HCT116 (cell line): Measurements from ENCODE around the gene KRT33A. TPM values are rescaled to one million over a fixed set of nuclear protein-coding genes. Genes with fewer than 3 reads are reported as not detected.

Source experiments
- ATAC-seq: fragments of 200-7000 bp; cut with Tn5 transposase; 2 replicates; pipeline ENCODE4 v1.9.1; 2020; ENCODE audit warnings: mild to moderate bottlenecking, moderate library complexity
- BruUV-seq: library from RNA; stranded (reverse); fragments of 400-500 nt; replicated peaks from 2 replicates; lab custom pipeline; 2021; lab: Mats Ljungman, UMichigan
- CTCF ChIA-PET: fragments of 300-600 bp; sonication (Branson Sonifier 250); formaldehyde crosslinking; loops from one replicate; lab custom pipeline; 2021; ENCODE audit warnings: antibody characterized with exemption; lab: Charles Lee
- POLR2A ChIA-PET: fragments of 300-600, 350-600 bp; sonication (Branson Sonifier 250); formaldehyde crosslinking; loops from one replicate; lab custom pipeline; 2021; ENCODE audit warnings: antibody characterized with exemption; lab: Charles Lee
- RAD21 ChIA-PET, 2 experiments: fragments of 300-600 bp; sonication (Branson Sonifier 250); formaldehyde crosslinking; loops; one replicate each; lab custom pipeline; 2023; ENCODE audit warnings: low total read pairs in 2 of 2; ENCODE audit not compliant: uncharacterized antibody in 2 of 2, unreplicated experiment in 2 of 2, low non-redundant PET in 1 of 2; lab: Charles Lee
- DNase-seq: peaks from one replicate; pipeline ENCODE4 v3.0.0-alpha.2; 2010; ENCODE audit warnings: low read depth, low spot score
- H2AFZ ChIP-seq: fragments of 200-600 bp; shearing (Covaris generic), sonication (generic); 2 replicates; pipeline ENCODE4 v1.6.1; 2017; ENCODE audit warnings: low read depth, mixed run types, mixed read lengths, antibody characterized with exemption, low read length; ENCODE audit not compliant: poor library complexity, severe bottlenecking
- H3K27ac ChIP-seq: 2 replicates; pipeline ENCODE4 v1.5.1; 2012; ENCODE audit warnings: low read depth, low read length
- H3K27me3 ChIP-seq: fragments of 200-600 bp; sonication (generic); 2 replicates; pipeline ENCODE4 v1.6.1; 2016; ENCODE audit warnings: mixed run types, low read length, mixed read lengths; ENCODE audit not compliant: insufficient read depth
- H3K36me3 ChIP-seq, 2 experiments: fragments of 200-500 bp in 1 of 2; fragments of 200-600 bp in 1 of 2; sonication (Bioruptor generic) in 1 of 2; sonication (generic) in 1 of 2; 2 replicates each; pipeline versions ENCODE4 v1.5.1 to v1.6.1; 2014 to 2016; ENCODE audit warnings: low read length in 2 of 2, inconsistent platforms in 1 of 2, mixed read lengths in 1 of 2, mixed run types in 1 of 2; ENCODE audit not compliant: insufficient read depth in 2 of 2, control insufficient read depth in 1 of 2
- H3K4me1 ChIP-seq, 2 experiments: fragments of 200-600 bp in 1 of 2; sonication (generic) in 1 of 2; 2 replicates each; pipeline versions ENCODE4 v1.5.1 to v1.6.1; 2012 to 2017; ENCODE audit warnings: low read length in 2 of 2, inconsistent platforms in 1 of 2, mild to moderate bottlenecking in 1 of 2, mixed read lengths in 1 of 2, mixed run types in 1 of 2, moderate library complexity in 1 of 2; ENCODE audit not compliant: insufficient read depth in 2 of 2, control insufficient read depth in 1 of 2
- H3K4me2 ChIP-seq: fragments of 200-600 bp; sonication (generic); 2 replicates; pipeline ENCODE4 v1.6.1; 2017; ENCODE audit warnings: mixed run types, low read length, mixed read lengths
- H3K4me3 ChIP-seq, 2 experiments: fragments of 200-600 bp in 1 of 2; sonication (generic) in 1 of 2; replicated peaks in 1 of 2; 2 replicates each; pipeline ENCODE4 v1.5.1; 2011 to 2016; ENCODE audit warnings: low read length in 2 of 2, control low read depth in 1 of 2, low read depth in 1 of 2, mild to moderate bottlenecking in 1 of 2, mixed read lengths in 1 of 2, mixed run types in 1 of 2
- H3K79me2 ChIP-seq: fragments of 200-600 bp; sonication (generic); 2 replicates; pipeline ENCODE4 v1.6.1; 2017; ENCODE audit warnings: mild to moderate bottlenecking, mixed run types, low read length, moderate library complexity, mixed read lengths; ENCODE audit not compliant: insufficient read depth
- H3K9ac ChIP-seq: fragments of 200-600 bp; sonication (generic); 2 replicates; pipeline ENCODE4 v1.6.1; 2016; ENCODE audit warnings: low read length, mixed read lengths
- H3K9me2 ChIP-seq: fragments of 200-600 bp; sonication (generic), shearing (Covaris generic); 2 replicates; pipeline ENCODE4 v1.6.1; 2017; ENCODE audit warnings: mixed run types, mild to moderate bottlenecking, moderate library complexity; ENCODE audit not compliant: insufficient read depth
- H3K9me3 ChIP-seq, 2 experiments: fragments of 200-500 bp in 1 of 2; fragments of 200-600 bp in 1 of 2; sonication (Bioruptor generic) in 1 of 2; sonication (generic) in 1 of 2; 2 replicates each; pipeline ENCODE4 v1.6.1; 2014 to 2017; ENCODE audit warnings: low read length in 2 of 2, mixed read lengths in 2 of 2, inconsistent platforms in 1 of 2, low read depth in 1 of 2, mild to moderate bottlenecking in 1 of 2, mixed run types in 1 of 2, moderate library complexity in 1 of 2; ENCODE audit not compliant: control insufficient read depth in 1 of 2, insufficient read depth in 1 of 2
- H4K20me1 ChIP-seq: fragments of 200-600 bp; sonication (generic), shearing (Covaris generic); 2 replicates; pipeline ENCODE4 v1.6.1; 2017; ENCODE audit warnings: mixed run types, mild to moderate bottlenecking, moderate library complexity; ENCODE audit not compliant: insufficient read depth
- CBX3 ChIP-seq: IDR thresholded peaks from 2 replicates; pipeline ENCODE4 v1.6.1; 2012; ENCODE audit warnings: low read depth
- CEBPB ChIP-seq: IDR thresholded peaks from 2 replicates; pipeline ENCODE4 v1.6.1; 2012; ENCODE audit warnings: low read depth
- CTCF ChIP-seq, 3 experiments: fragments of 200-600 bp in 1 of 3; sonication (generic) in 1 of 3; IDR thresholded peaks in 2 of 3; conservative IDR thresholded peaks in 1 of 3; 2 replicates each; pipeline ENCODE4 v1.5.1; 2012 to 2017; ENCODE audit warnings: low read depth in 2 of 3, low read length in 2 of 3, antibody characterized with exemption in 1 of 3, borderline replicate concordance in 1 of 3, control low read depth in 1 of 3, mild to moderate bottlenecking in 1 of 3, mixed read lengths in 1 of 3, mixed run types in 1 of 3, moderate library complexity in 1 of 3; ENCODE audit not compliant: insufficient read depth in 1 of 3
- EGR1 ChIP-seq: IDR thresholded peaks from 2 replicates; pipeline ENCODE4 v1.6.1; 2012; ENCODE audit warnings: low read depth
- ELF1 ChIP-seq: IDR thresholded peaks from 2 replicates; pipeline ENCODE4 v1.6.1; 2012; ENCODE audit warnings: low read depth, borderline replicate concordance
- EZH2 ChIP-seq: fragments of 200-600 bp; sonication (generic); IDR thresholded peaks from 2 replicates; pipeline ENCODE4 v1.6.1; 2017; ENCODE audit warnings: antibody characterized with exemption, mixed run types
- EZH2phosphoT487 ChIP-seq: fragments of 200-600 bp; IDR thresholded peaks from 2 replicates; pipeline ENCODE4 v1.6.1; 2018; ENCODE audit warnings: antibody characterized with exemption, borderline replicate concordance
- FOSL1 ChIP-seq: IDR thresholded peaks from 2 replicates; pipeline ENCODE4 v1.6.1; 2012; ENCODE audit warnings: low read depth
- JUND ChIP-seq: IDR thresholded peaks from 2 replicates; pipeline ENCODE4 v1.6.1; 2012
- MAX ChIP-seq: IDR thresholded peaks from 2 replicates; pipeline ENCODE4 v1.6.1; 2012
- POLR2AphosphoS5 ChIP-seq: IDR thresholded peaks from 2 replicates; pipeline ENCODE4 v1.6.1; 2011; ENCODE audit warnings: mild to moderate bottlenecking, low read depth, low read length, moderate library complexity
- RAD21 ChIP-seq: IDR thresholded peaks from 2 replicates; pipeline ENCODE4 v1.6.1; 2012; ENCODE audit warnings: low read depth, mild to moderate bottlenecking
- SP1 ChIP-seq: IDR thresholded peaks from 2 replicates; pipeline ENCODE4 v1.6.1; 2012; ENCODE audit warnings: low read depth
- SRF ChIP-seq: IDR thresholded peaks from 2 replicates; pipeline ENCODE4 v1.6.1; 2012; ENCODE audit warnings: low read depth
- TCF7L2 ChIP-seq: IDR thresholded peaks from 2 replicates; pipeline ENCODE4 v1.7.0; 2011; ENCODE audit warnings: borderline replicate concordance, inconsistent platforms; ENCODE audit not compliant: insufficient read depth, insufficient read length; ENCODE audit errors: extremely low read depth
- YY1 ChIP-seq: IDR thresholded peaks from 2 replicates; pipeline ENCODE4 v1.6.1; 2011; ENCODE audit warnings: low read length, low read depth, moderate library complexity, mild to moderate bottlenecking; ENCODE audit not compliant: insufficient replicate concordance; ENCODE audit errors: extremely low read depth
- ZBTB33 ChIP-seq: IDR thresholded peaks from 2 replicates; pipeline ENCODE4 v1.6.1; 2011; ENCODE audit warnings: mild to moderate bottlenecking, low read length, moderate library complexity; ENCODE audit not compliant: insufficient replicate concordance; ENCODE audit errors: extremely low read depth
- ZNF274 ChIP-seq: fragments of 200-500 bp; sonication (Bioruptor generic); IDR thresholded peaks from 2 replicates; pipeline ENCODE4 v1.6.1; 2014; ENCODE audit warnings: mild to moderate bottlenecking, low read depth, low read length, inconsistent platforms
- intact Hi-C: fragments of 100-400 bp; cut with micrococcal nuclease; formaldehyde crosslinking; loops from 2 replicates; pipeline ENCODE4 v1.10.0; 2022
- total RNA-seq: library from RNA; stranded (reverse); gene quantifications from one replicate; pipeline ENCODE4 v1.2.1, GENCODE V29; 2021; ENCODE audit not compliant: unreplicated experiment

The KRT33A gene
- total RNA-seq, 1 experiment from 2014 or later: not detected

DNA sequence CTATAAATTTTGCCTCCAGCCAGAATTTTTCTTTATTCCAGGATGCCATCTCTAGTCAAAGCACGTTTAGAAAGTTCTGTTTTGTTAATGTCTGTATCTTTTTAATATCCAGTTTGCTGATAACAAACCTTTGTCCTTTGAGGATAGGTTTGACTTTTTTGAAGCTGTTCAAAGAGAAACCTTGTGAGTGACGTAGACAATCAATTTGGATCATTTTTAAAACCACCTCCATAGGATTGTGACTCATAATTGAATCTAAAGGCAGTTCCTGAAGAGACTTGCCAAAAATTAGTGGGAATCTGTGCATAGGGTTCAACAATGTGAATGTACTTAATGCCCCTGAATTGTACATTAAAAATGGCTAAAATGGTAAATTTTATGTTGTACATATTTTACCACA lies 40.9 kb upstream of the KRT33A start:
- Histone ChIP-seq H3K27ac (no peak overlapping the region), H3K4me3 (no peak overlapping the region), H3K79me2 (no peaks in the 10 kb centered on the region), H3K4me1 (peaks cover 2 to 17% of the 10 kb centered on the region in 2 experiments; a peak in 2 of 4 replicates), H3K9me2 (no peaks in the 10 kb centered on the region), H3K27me3 (no peaks in the 10 kb centered on the region), H3K9ac (no peak overlapping the region), H3K36me3 (no peaks in the 10 kb centered on the region), H4K20me1 (no peaks in the 10 kb centered on the region), H2AFZ (no peak overlapping the region), H3K4me2 (no peak overlapping the region), H3K9me3 (peaks cover 2 to 10% of the 10 kb centered on the region in 2 experiments; a peak in 1 of 4 replicates)
- POLR2A ChIA-PET: no interaction called here
- DNase-seq (no peak), ATAC-seq (no peak)
- no TSS peak for BruUV-seq
- CTCF ChIA-PET: no interaction called here
- intact Hi-C loops: no loop called here
- RAD21 ChIA-PET: no interaction called here
- no peak for TF ChIP-seq SP1
- no peak for TF ChIP-seq TCF7L2
- TF ChIP-seq EZH2: no peak
- TF ChIP-seq CTCF (IDR thresholded peaks at IDR 0.05 in 2 of 3, conservative IDR thresholded peaks at IDR 0.05 in 1 of 3; ENCODE audit: borderline replicate concordance in 1 of 3, insufficient read depth in 1 of 3, low read depth in 2 of 3, low read length in 2 of 3): no peak
- TF ChIP-seq RAD21: no peak
- TF ChIP-seq JUND: no peak
- no peak for TF ChIP-seq FOSL1
- no peak for TF ChIP-seq MAX
- TF ChIP-seq CEBPB: no peak
- TF ChIP-seq EZH2phosphoT487: no peak
- no peak for TF ChIP-seq POLR2AphosphoS5
- TF ChIP-seq EGR1: no peak
- TF ChIP-seq SRF: no peak
- TF ChIP-seq ELF1: no peak
- no peak for TF ChIP-seq ZNF274
- TF ChIP-seq CBX3: no peak
- TF ChIP-seq ZBTB33: no peak
- no peak for TF ChIP-seq YY1
